A549 (cell line): ENCODE data around the gene NAT8.
"Not testable (repeated sequence)": the region's sequence is repeated elsewhere in the genome, so short reads cannot be mapped to it uniquely, and the experiment has no call there.

Experiments
- CEBPB ChIP-seq, 2 experiments: fragments of >200 bp in 1 of 2; sonication (Bioruptor Twin) in 1 of 2; formaldehyde crosslinking in 1 of 2; IDR thresholded peaks; 2 replicates each; pipeline ENCODE4 v1.6.1; 2012 to 2016
- CHD2 ChIP-seq: fragments of 150-350 bp; IDR thresholded peaks from 2 replicates; pipeline ENCODE4 v1.6.1; 2014; ENCODE audit warnings: low read length; ENCODE audit not compliant: partially characterized antibody
- CHD4 ChIP-seq: fragments of 200-600 bp; sonication (generic); IDR thresholded peaks from 2 replicates; pipeline ENCODE4 v1.6.1; 2016; ENCODE audit warnings: antibody characterized with exemption, mild to moderate bottlenecking, borderline replicate concordance
- EP300 ChIP-seq, 2 experiments: fragments of >200 bp; sonication (Bioruptor Twin); formaldehyde crosslinking; IDR thresholded peaks; 2 replicates in 1 of 2; 3 replicates in 1 of 2; pipeline ENCODE4 v1.6.1; 2016 to 2017
- HDAC2 ChIP-seq: fragments of 200-600 bp; sonication (generic); IDR thresholded peaks from 2 replicates; pipeline ENCODE4 v1.6.1; 2016
- HOXA7 ChIP-seq: fragments of 250-450 bp; sonication (Bioruptor Pico); IDR thresholded peaks from 2 replicates; pipeline ENCODE4 v1.5.0; 2020; ENCODE audit warnings: mild to moderate bottlenecking, moderate library complexity
- POLR2A ChIP-seq: IDR thresholded peaks from 2 replicates; pipeline ENCODE4 v1.6.1; 2012; ENCODE audit warnings: mild to moderate bottlenecking, low read length
- RAD21 ChIP-seq, 2 experiments: fragments of >200 bp in 1 of 2; sonication (Bioruptor Twin) in 1 of 2; formaldehyde crosslinking in 1 of 2; IDR thresholded peaks in 1 of 2; conservative IDR thresholded peaks in 1 of 2; 2 replicates in 1 of 2; 3 replicates in 1 of 2; pipeline ENCODE4 v1.6.1; 2012 to 2018; ENCODE audit warnings: inconsistent platforms in 1 of 2
- TP53 ChIP-seq: fragments of 250-450 bp; sonication (Bioruptor Pico); IDR thresholded peaks from 2 replicates; pipeline ENCODE4 v1.5.0; 2021; ENCODE audit warnings: mild to moderate bottlenecking, moderate library complexity
- TF ChIP-seq, protein P1 (sequence below): fragments of >200 bp; sonication (Bioruptor Twin); formaldehyde crosslinking; IDR thresholded peaks from 3 replicates; pipeline ENCODE4 v1.5.1; 2016
- TF ChIP-seq, protein P2 (sequence below): fragments of 200-600 bp; sonication (generic); IDR thresholded peaks from 2 replicates; pipeline ENCODE4 v1.6.1; 2016; ENCODE audit warnings: antibody characterized with exemption, mild to moderate bottlenecking, moderate library complexity
- TF ChIP-seq, protein P3 (sequence below): fragments of 150-350 bp; IDR thresholded peaks from 2 replicates; pipeline ENCODE4 v1.6.1; 2014; ENCODE audit warnings: low read depth, mild to moderate bottlenecking, low read length
- TF ChIP-seq, protein P4 (sequence below): IDR thresholded peaks from 2 replicates; pipeline ENCODE4 v1.6.1; 2012

DNA sequence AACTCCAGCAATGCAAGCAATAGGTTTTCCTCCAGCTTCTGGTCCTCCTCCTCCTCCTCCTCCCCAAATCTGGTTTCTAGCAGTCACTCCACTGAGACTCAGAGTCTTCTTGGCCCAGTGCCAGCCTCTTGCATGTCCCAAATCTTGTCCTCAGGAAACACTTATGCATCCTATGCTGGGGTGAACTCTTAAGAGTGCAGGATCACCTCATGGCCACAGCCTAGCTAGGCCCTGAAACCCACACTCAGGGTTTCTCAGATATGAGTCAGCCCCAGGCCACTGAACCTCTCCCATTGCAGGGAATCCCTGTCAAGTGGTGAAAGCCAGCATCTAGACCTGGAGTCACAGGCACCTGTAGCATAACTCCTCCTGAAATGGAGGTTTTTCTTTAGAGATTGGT lies 18.2 kb downstream of the NAT8 start:
- not testable (repeated sequence) for TF ChIP-seq EP300 (IDR thresholded peaks at IDR 0.05); POLR2A; CHD2; HOXA7 (CRISPR knock-in tag); TP53; RAD21 (conservative IDR thresholded peaks at IDR 0.05 in 1 of 2, IDR thresholded peaks at IDR 0.05 in 1 of 2); HDAC2; CHD4; CEBPB (IDR thresholded peaks at IDR 0.05)
- TF ChIP-seq, protein P1, sequence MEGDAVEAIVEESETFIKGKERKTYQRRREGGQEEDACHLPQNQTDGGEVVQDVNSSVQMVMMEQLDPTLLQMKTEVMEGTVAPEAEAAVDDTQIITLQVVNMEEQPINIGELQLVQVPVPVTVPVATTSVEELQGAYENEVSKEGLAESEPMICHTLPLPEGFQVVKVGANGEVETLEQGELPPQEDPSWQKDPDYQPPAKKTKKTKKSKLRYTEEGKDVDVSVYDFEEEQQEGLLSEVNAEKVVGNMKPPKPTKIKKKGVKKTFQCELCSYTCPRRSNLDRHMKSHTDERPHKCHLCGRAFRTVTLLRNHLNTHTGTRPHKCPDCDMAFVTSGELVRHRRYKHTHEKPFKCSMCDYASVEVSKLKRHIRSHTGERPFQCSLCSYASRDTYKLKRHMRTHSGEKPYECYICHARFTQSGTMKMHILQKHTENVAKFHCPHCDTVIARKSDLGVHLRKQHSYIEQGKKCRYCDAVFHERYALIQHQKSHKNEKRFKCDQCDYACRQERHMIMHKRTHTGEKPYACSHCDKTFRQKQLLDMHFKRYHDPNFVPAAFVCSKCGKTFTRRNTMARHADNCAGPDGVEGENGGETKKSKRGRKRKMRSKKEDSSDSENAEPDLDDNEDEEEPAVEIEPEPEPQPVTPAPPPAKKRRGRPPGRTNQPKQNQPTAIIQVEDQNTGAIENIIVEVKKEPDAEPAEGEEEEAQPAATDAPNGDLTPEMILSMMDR = not testable (repeated sequence)
- TF ChIP-seq, protein P2, sequence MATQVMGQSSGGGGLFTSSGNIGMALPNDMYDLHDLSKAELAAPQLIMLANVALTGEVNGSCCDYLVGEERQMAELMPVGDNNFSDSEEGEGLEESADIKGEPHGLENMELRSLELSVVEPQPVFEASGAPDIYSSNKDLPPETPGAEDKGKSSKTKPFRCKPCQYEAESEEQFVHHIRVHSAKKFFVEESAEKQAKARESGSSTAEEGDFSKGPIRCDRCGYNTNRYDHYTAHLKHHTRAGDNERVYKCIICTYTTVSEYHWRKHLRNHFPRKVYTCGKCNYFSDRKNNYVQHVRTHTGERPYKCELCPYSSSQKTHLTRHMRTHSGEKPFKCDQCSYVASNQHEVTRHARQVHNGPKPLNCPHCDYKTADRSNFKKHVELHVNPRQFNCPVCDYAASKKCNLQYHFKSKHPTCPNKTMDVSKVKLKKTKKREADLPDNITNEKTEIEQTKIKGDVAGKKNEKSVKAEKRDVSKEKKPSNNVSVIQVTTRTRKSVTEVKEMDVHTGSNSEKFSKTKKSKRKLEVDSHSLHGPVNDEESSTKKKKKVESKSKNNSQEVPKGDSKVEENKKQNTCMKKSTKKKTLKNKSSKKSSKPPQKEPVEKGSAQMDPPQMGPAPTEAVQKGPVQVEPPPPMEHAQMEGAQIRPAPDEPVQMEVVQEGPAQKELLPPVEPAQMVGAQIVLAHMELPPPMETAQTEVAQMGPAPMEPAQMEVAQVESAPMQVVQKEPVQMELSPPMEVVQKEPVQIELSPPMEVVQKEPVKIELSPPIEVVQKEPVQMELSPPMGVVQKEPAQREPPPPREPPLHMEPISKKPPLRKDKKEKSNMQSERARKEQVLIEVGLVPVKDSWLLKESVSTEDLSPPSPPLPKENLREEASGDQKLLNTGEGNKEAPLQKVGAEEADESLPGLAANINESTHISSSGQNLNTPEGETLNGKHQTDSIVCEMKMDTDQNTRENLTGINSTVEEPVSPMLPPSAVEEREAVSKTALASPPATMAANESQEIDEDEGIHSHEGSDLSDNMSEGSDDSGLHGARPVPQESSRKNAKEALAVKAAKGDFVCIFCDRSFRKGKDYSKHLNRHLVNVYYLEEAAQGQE = not testable (repeated sequence)
- TF ChIP-seq, protein P3, sequence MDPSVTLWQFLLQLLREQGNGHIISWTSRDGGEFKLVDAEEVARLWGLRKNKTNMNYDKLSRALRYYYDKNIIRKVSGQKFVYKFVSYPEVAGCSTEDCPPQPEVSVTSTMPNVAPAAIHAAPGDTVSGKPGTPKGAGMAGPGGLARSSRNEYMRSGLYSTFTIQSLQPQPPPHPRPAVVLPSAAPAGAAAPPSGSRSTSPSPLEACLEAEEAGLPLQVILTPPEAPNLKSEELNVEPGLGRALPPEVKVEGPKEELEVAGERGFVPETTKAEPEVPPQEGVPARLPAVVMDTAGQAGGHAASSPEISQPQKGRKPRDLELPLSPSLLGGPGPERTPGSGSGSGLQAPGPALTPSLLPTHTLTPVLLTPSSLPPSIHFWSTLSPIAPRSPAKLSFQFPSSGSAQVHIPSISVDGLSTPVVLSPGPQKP = not testable (repeated sequence)
- TF ChIP-seq, protein P4, sequence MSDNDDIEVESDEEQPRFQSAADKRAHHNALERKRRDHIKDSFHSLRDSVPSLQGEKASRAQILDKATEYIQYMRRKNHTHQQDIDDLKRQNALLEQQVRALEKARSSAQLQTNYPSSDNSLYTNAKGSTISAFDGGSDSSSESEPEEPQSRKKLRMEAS = not testable (repeated sequence)
